ENCODE measurements around the gene ABHD17A. TPM values are rescaled to one million over a fixed set of nuclear protein-coding genes. Genes with fewer than 3 reads are reported as not detected.

The ABHD17A gene
- total RNA-seq, 1 experiment from 2014 or later: 47.5 TPM

GRCh38 chr19:1920644-1921043 is 35.3 kb upstream of the ABHD17A start:
- Histone ChIP-seq H3K27ac (ENCODE audit: insufficient read length, low read depth, low read length) (no peak overlapping the region), H3K9ac (ENCODE audit: extremely low read depth, insufficient read length, low read length) (no peak overlapping the region), H2BK20ac (ENCODE audit: low read depth, low read length, poor library complexity, severe bottlenecking) (no peak overlapping the region), H3K23me2 (ENCODE audit: insufficient read length, low read depth, low read length, poor library complexity, severe bottlenecking) (no peaks in the 10 kb centered on the region), H2BK120ac (ENCODE audit: low read depth, low read length, poor library complexity, severe bottlenecking) (no peak overlapping the region), H3K79me1 (ENCODE audit: insufficient read depth, low read depth, low read length, poor library complexity, severe bottlenecking) (no peaks in the 10 kb centered on the region), H2AK5ac (ENCODE audit: insufficient read length, low read length) (no peak overlapping the region), H4K91ac (ENCODE audit: insufficient read length, low read depth, low read length) (no peak overlapping the region), H2BK12ac (ENCODE audit: insufficient read length, low read depth, low read length) (no peak overlapping the region), H4K8ac (replicated peaks; ENCODE audit: insufficient read length, low read depth, low read length) (no peak overlapping the region), H3K14ac (ENCODE audit: insufficient read depth, low read length) (no peak overlapping the region), H3K9me3 (ENCODE audit: control insufficient read depth, low read depth, low read length) (no peaks in the 10 kb centered on the region), H3K27me3 (ENCODE audit: insufficient read depth, low read length) (no peaks in the 10 kb centered on the region), H4K20me1 (ENCODE audit: control insufficient read depth, insufficient read depth, insufficient read length) (no peaks in the 10 kb centered on the region), H3K23ac (ENCODE audit: insufficient read length, low read depth, low read length) (no peak overlapping the region), H3K4me2 (ENCODE audit: insufficient read depth, insufficient read length, low read length) (no peak overlapping the region), H3K56ac (ENCODE audit: insufficient read length, low read depth, low read length) (no peak overlapping the region), H3K4me1 (ENCODE audit: insufficient read depth, low read length) (no peaks in the 10 kb centered on the region; the same call in 1 of the 2 replicates), H2BK5ac (ENCODE audit: insufficient read length, low read length) (no peak overlapping the region), H2BK15ac (ENCODE audit: low read depth, low read length) (no peak overlapping the region), H2AFZ (ENCODE audit: low read length) (no peak overlapping the region), H3K79me2 (ENCODE audit: insufficient read depth, low read length) (no peaks in the 10 kb centered on the region), H4K5ac (ENCODE audit: insufficient read length, low read depth, low read length) (no peak overlapping the region), H3T11ph (ENCODE audit: low read length) (no peak overlapping the region), H3K18ac (ENCODE audit: insufficient read length, low read depth, low read length) (no peak overlapping the region), H3K4ac (ENCODE audit: low read depth, low read length) (no peak overlapping the region)
- no CpG with 5 or more reads among the region's 19 CpGs for WGBS (ENCODE audit: extremely low coverage, insufficient read length, low lambda C conversion rate)
- no peaks in the 10 kb centered on the region for H3K4me1 Mint-ChIP-seq
- peaks cover 9 to 81% (median 58%) of the 10 kb centered on the region in 3 experiments; a peak in 6 of 7 replicates for H3K36me3 Mint-ChIP-seq (ENCODE audit: insufficient read depth in 1 of 3, low read depth in 3 of 3)
- no peak overlapping the region for H3K27ac Mint-ChIP-seq
- H3K9me3 Mint-ChIP-seq: no peaks in the 10 kb centered on the region
- no peak for TF ChIP-seq CTCF (conservative IDR thresholded peaks at IDR 0.05)
- H3K27me3 Mint-ChIP-seq (ENCODE audit: low read depth): no peaks in the 10 kb centered on the region
- no peak overlapping the region for H3K4me3 Mint-ChIP-seq
- DNase-seq: no peak
